Karpas-422 (cell line): Measurements from ENCODE around the gene PIP4K2C. TPM values are rescaled to one million over a fixed set of nuclear protein-coding genes. Genes with fewer than 3 reads are reported as not detected.

Source experiments
- DNase-seq: peaks from one replicate; pipeline ENCODE4 v3.0.0-alpha.2; 2015
- H2AFZ ChIP-seq: fragments of 200-600 bp; sonication (generic); 2 replicates; pipeline ENCODE4 v1.6.1; 2014; ENCODE audit warnings: antibody characterized with exemption, low read length, mixed read lengths
- H3K27ac ChIP-seq: fragments of 200-600 bp; sonication (generic); 2 replicates; pipeline ENCODE4 v1.5.1; 2014; ENCODE audit warnings: mild to moderate bottlenecking, low read length, moderate library complexity
- H3K27me3 ChIP-seq: fragments of 200-600 bp; sonication (generic); 2 replicates; pipeline ENCODE4 v1.6.1; 2014; ENCODE audit warnings: low read length, mixed read lengths
- H3K36me3 ChIP-seq: fragments of 200-600 bp; sonication (generic); 2 replicates; pipeline ENCODE4 v1.6.1; 2014; ENCODE audit warnings: low read length, mixed read lengths; ENCODE audit not compliant: insufficient read depth
- H3K4me1 ChIP-seq: fragments of 200-600 bp; sonication (generic); 2 replicates; pipeline ENCODE4 v1.6.1; 2014; ENCODE audit warnings: mild to moderate bottlenecking, low read length, mixed read lengths
- H3K4me2 ChIP-seq: fragments of 200-600 bp; sonication (generic); 2 replicates; pipeline ENCODE4 v1.6.1; 2014; ENCODE audit warnings: low read length, low read depth, mild to moderate bottlenecking; ENCODE audit not compliant: poor library complexity, severe bottlenecking
- H3K4me3 ChIP-seq: fragments of 200-600 bp; sonication (generic); 2 replicates; pipeline ENCODE4 v1.5.1; 2014; ENCODE audit warnings: mild to moderate bottlenecking, antibody characterized with exemption, low read length, mixed read lengths
- H3K79me2 ChIP-seq: fragments of 200-600 bp; sonication (generic); 2 replicates; pipeline ENCODE4 v1.6.1; 2014; ENCODE audit warnings: mild to moderate bottlenecking, low read length, mixed read lengths
- H3K9ac ChIP-seq: fragments of 200-600 bp; sonication (generic); 2 replicates; pipeline ENCODE4 v1.6.0; 2014; ENCODE audit warnings: low read length
- H3K9me2 ChIP-seq: fragments of 200-600 bp; sonication (generic), shearing (Covaris generic); replicated peaks from 2 replicates; pipeline ENCODE4 v1.6.0; 2014; ENCODE audit warnings: mild to moderate bottlenecking, low read length, moderate library complexity; ENCODE audit not compliant: insufficient read depth
- H3K9me3 ChIP-seq: fragments of 300-700, 200-600 bp; sonication (generic); 2 replicates; pipeline ENCODE4 v1.6.1; 2014; ENCODE audit warnings: low read length, mixed read lengths
- H4K20me1 ChIP-seq: fragments of 200-600 bp; sonication (generic); 2 replicates; pipeline ENCODE4 v1.6.1; 2014; ENCODE audit warnings: mild to moderate bottlenecking, antibody characterized with exemption, low read length, low read depth; ENCODE audit not compliant: insufficient read depth
- total RNA-seq: library from RNA; depleted of rRNA; stranded (reverse); fragments of >200 nt; shearing (Covaris generic); gene quantifications from 2 replicates; pipeline ENCODE4 v1.2.3, GENCODE V29; 2014; ENCODE audit warnings: low replicate concordance

The PIP4K2C gene
- total RNA-seq, 1 experiment from 2014 or later = 23.9 TPM

- Histone ChIP-seq H3K9me3 (no peaks in the 10 kb centered on the region), H3K79me2 (no peaks in the 10 kb centered on the region), H3K27ac (no peak overlapping the region), H3K9ac (no peak overlapping the region), H2AFZ (no peak overlapping the region), H3K36me3 (peaks cover 33% of the 10 kb centered on the region; the same call in 1 of the 2 replicates), H3K4me2 (no peak overlapping the region), H3K4me1 (no peaks in the 10 kb centered on the region), H3K27me3 (no peaks in the 10 kb centered on the region), H3K9me2 (no peaks in the 10 kb centered on the region), H4K20me1 (no peaks in the 10 kb centered on the region), H3K4me3 (no peak overlapping the region)
- DNase-seq = no peak
Observed at GRCh38 chr12:57577981-57578758, 12.8 kb upstream of the PIP4K2C start.

GRCh38 chr12:57579011-57579410 is 12.0 kb upstream of the PIP4K2C start:
- H3K9me2 ChIP-seq = no peaks in the 10 kb centered on the region
- no peaks in the 10 kb centered on the region for H3K79me2 ChIP-seq
- H3K9me3 ChIP-seq = no peaks in the 10 kb centered on the region
- H3K4me3 ChIP-seq = no peak overlapping the region
- peaks cover 38% of the 10 kb centered on the region for H3K36me3 ChIP-seq
- no peaks in the 10 kb centered on the region for H4K20me1 ChIP-seq
- no peak overlapping the region for H2AFZ ChIP-seq
- DNase-seq = no peak
- no peak overlapping the region for H3K4me2 ChIP-seq
- no peaks in the 10 kb centered on the region for H3K27me3 ChIP-seq
- no peak overlapping the region for H3K9ac ChIP-seq
- no peak overlapping the region for H3K27ac ChIP-seq
- H3K4me1 ChIP-seq = no peaks in the 10 kb centered on the region

- no peaks in the 10 kb centered on the region for H3K79me2 ChIP-seq
Observed at GRCh38 chr12:57579677-57580465, 11.1 kb upstream of the PIP4K2C start.

GRCh38 chr12:57580466-57580795 is 10.6 kb upstream of the PIP4K2C start:
- Histone ChIP-seq H4K20me1 (no peaks in the 10 kb centered on the region), H3K4me2 (no peak overlapping the region), H3K9ac (no peak overlapping the region)

More at GRCh38 chr12:57579677-57580465, 11.1 kb upstream of the PIP4K2C start:
- no peak overlapping the region for H3K9ac ChIP-seq
- no peaks in the 10 kb centered on the region for H3K4me1 ChIP-seq
- H3K9me3 ChIP-seq = no peaks in the 10 kb centered on the region
- H3K36me3 ChIP-seq = peaks cover 44% of the 10 kb centered on the region
- H3K9me2 ChIP-seq = no peaks in the 10 kb centered on the region
- H3K4me3 ChIP-seq = no peak overlapping the region
- no peaks in the 10 kb centered on the region for H3K27me3 ChIP-seq
- DNase-seq = no peak
- H4K20me1 ChIP-seq = no peaks in the 10 kb centered on the region
- no peak overlapping the region for H3K4me2 ChIP-seq
- no peak overlapping the region for H2AFZ ChIP-seq
- H3K27ac ChIP-seq = no peak overlapping the region

GRCh38 chr12:57581802-57582201 is 9.2 kb upstream of the PIP4K2C start:
- no peak for DNase-seq
- no peak overlapping the region for H3K27ac ChIP-seq
- H2AFZ ChIP-seq = no peak overlapping the region
- peaks cover 35% of the 10 kb centered on the region for H3K36me3 ChIP-seq
- no peak overlapping the region for H3K4me2 ChIP-seq
- no peak overlapping the region for H3K9ac ChIP-seq
- no peaks in the 10 kb centered on the region for H3K4me1 ChIP-seq
- no peaks in the 10 kb centered on the region for H3K27me3 ChIP-seq
- no peaks in the 10 kb centered on the region for H3K9me3 ChIP-seq
- H3K4me3 ChIP-seq = no peak overlapping the region
- H4K20me1 ChIP-seq = no peaks in the 10 kb centered on the region
- no peaks in the 10 kb centered on the region for H3K9me2 ChIP-seq
- H3K79me2 ChIP-seq = no peaks in the 10 kb centered on the region

More at GRCh38 chr12:57580466-57580795, 10.6 kb upstream of the PIP4K2C start:
- no peak for DNase-seq
- no peaks in the 10 kb centered on the region for H3K4me1 ChIP-seq
- H3K27me3 ChIP-seq = no peaks in the 10 kb centered on the region
- no peaks in the 10 kb centered on the region for H3K9me3 ChIP-seq
- H3K9me2 ChIP-seq = no peaks in the 10 kb centered on the region
- peaks cover 44% of the 10 kb centered on the region for H3K36me3 ChIP-seq
- H2AFZ ChIP-seq = no peak overlapping the region
- no peaks in the 10 kb centered on the region for H3K79me2 ChIP-seq
- H3K27ac ChIP-seq = no peak overlapping the region
- H3K4me3 ChIP-seq = no peak overlapping the region

- no peaks in the 10 kb centered on the region for H3K79me2 ChIP-seq
- H3K9me2 ChIP-seq = no peaks in the 10 kb centered on the region
- no peak overlapping the region for H3K4me2 ChIP-seq
- no peak overlapping the region for H3K9ac ChIP-seq
- H3K36me3 ChIP-seq = peaks cover 34% of the 10 kb centered on the region
- no peak overlapping the region for H3K4me3 ChIP-seq
- no peaks in the 10 kb centered on the region for H4K20me1 ChIP-seq
- no peaks in the 10 kb centered on the region for H3K4me1 ChIP-seq
- no peak overlapping the region for H3K27ac ChIP-seq
- no peaks in the 10 kb centered on the region for H3K27me3 ChIP-seq
- no peak overlapping the region for H2AFZ ChIP-seq
- H3K9me3 ChIP-seq = no peaks in the 10 kb centered on the region
- DNase-seq = no peak
Observed at GRCh38 chr12:57582440-57582839, 8.6 kb upstream of the PIP4K2C start.

- Histone ChIP-seq H3K36me3 (peaks cover 34% of the 10 kb centered on the region), H3K27me3 (no peaks in the 10 kb centered on the region), H3K27ac (no peak overlapping the region), H3K9me2 (no peaks in the 10 kb centered on the region), H3K79me2 (no peaks in the 10 kb centered on the region), H2AFZ (no peak overlapping the region), H3K4me3 (no peak overlapping the region), H4K20me1 (no peaks in the 10 kb centered on the region), H3K9me3 (no peaks in the 10 kb centered on the region), H3K4me1 (no peaks in the 10 kb centered on the region), H3K4me2 (no peak overlapping the region), H3K9ac (no peak overlapping the region; the same call in 1 of the 2 replicates)
- DNase-seq = peak; percentile 94
Observed at GRCh38 chr12:57583008-57583831, 7.8 kb upstream of the PIP4K2C start.

- Histone ChIP-seq H4K20me1 (no peaks in the 10 kb centered on the region), H3K9ac (no peak overlapping the region), H3K4me1 (no peaks in the 10 kb centered on the region), H3K79me2 (no peaks in the 10 kb centered on the region), H3K27ac (no peak overlapping the region), H3K27me3 (no peaks in the 10 kb centered on the region), H3K36me3 (peaks cover 34% of the 10 kb centered on the region), H2AFZ (no peak overlapping the region), H3K9me2 (no peaks in the 10 kb centered on the region), H3K9me3 (no peaks in the 10 kb centered on the region), H3K4me2 (no peak overlapping the region), H3K4me3 (no peak overlapping the region)
- no peak for DNase-seq
Observed at GRCh38 chr12:57584050-57584449, 6.9 kb upstream of the PIP4K2C start.
